HG03196 (cell line): ENCODE results near the gene NDUFB3.

Experiments
- ATAC-seq: cut with Tn5 transposase; IDR thresholded peaks from one replicate; pipeline ENCODE4 v1.9.1; 2021; ENCODE audit not compliant: unreplicated experiment

Gene NDUFB3

GRCh38 chr2:201127570-201127969, 55.8 kb downstream of the NDUFB3 start:
- ATAC-seq = no peak

GRCh38 chr2:201128033-201128432, 56.2 kb downstream of the NDUFB3 start:
- no peak for ATAC-seq

- ATAC-seq = peak; percentile 23
Measured at GRCh38 chr2:201128933-201129505, 57.2 kb downstream of the NDUFB3 start.

GRCh38 chr2:201130524-201131186, 58.9 kb downstream of the NDUFB3 start:
- no peak for ATAC-seq

- ATAC-seq = no peak
Measured at GRCh38 chr2:201132518-201132917, 60.7 kb downstream of the NDUFB3 start.
